Esophagus muscularis mucosa (tissue), 3 donors: ENCODE measurements around the gene PRPF40B.

ENCODE experiments used
- CTCF ChIP-seq, 3 experiments: fragments of 200-600 bp in 2 of 3; fragments of 450-650 bp in 1 of 3; sonication (generic) in 2 of 3; IDR thresholded peaks; one replicate each; pipeline ENCODE4 v1.5.1; 2017 to 2019; ENCODE audit warnings: antibody characterized with exemption in 3 of 3, mild to moderate bottlenecking in 2 of 3, moderate library complexity in 1 of 3
- POLR2A ChIP-seq: fragments of 450-650 bp; IDR thresholded peaks from one replicate; pipeline ENCODE4 v1.6.1; 2017; ENCODE audit warnings: antibody characterized with exemption, moderate library complexity, mild to moderate bottlenecking, low read depth

GRCh38 chr12:49619286-49619685 is 4.1 kb upstream of the PRPF40B start:
- TF ChIP-seq POLR2A, result no peak
- TF ChIP-seq CTCF (IDR thresholded peaks at IDR 0.05), result no peak
